Esophagus (tissue), 2 donors: ENCODE measurements around the gene SLC35B4. TPM values are rescaled to one million over a fixed set of nuclear protein-coding genes. Genes with fewer than 3 reads are reported as not detected.
"Not testable (repeated sequence)": the region's sequence is repeated elsewhere in the genome, so short reads cannot be mapped to it uniquely, and the experiment has no call there.

ENCODE experiments used
- H3K27ac ChIP-seq, 2 donors: one replicate each; pipeline ENCODE4 v1.5.1; 2013; ENCODE audit warnings: low read depth in 2 of 2, mild to moderate bottlenecking in 2 of 2, inconsistent platforms in 1 of 2, low read length in 1 of 2, moderate library complexity in 1 of 2
- H3K27me3 ChIP-seq, 2 donors: one replicate each; pipeline ENCODE4 v1.6.1; 2013; ENCODE audit warnings: low read length in 2 of 2, control low read depth in 1 of 2, mild to moderate bottlenecking in 1 of 2; ENCODE audit not compliant: insufficient read depth in 2 of 2, control insufficient read depth in 1 of 2
- H3K36me3 ChIP-seq, 2 donors: one replicate each; pipeline ENCODE4 v1.6.1; 2013; ENCODE audit warnings: low read length in 1 of 2; ENCODE audit not compliant: control insufficient read depth in 2 of 2, insufficient read depth in 2 of 2
- H3K4me1 ChIP-seq, 2 donors: one replicate each; pipeline ENCODE4 v1.6.1; 2013; ENCODE audit warnings: low read length in 1 of 2; ENCODE audit not compliant: control insufficient read depth in 2 of 2, insufficient read depth in 2 of 2
- H3K4me3 ChIP-seq, 2 donors: one replicate each; pipeline ENCODE4 v1.5.1; 2013; ENCODE audit warnings: low read length in 2 of 2, mild to moderate bottlenecking in 2 of 2, low read depth in 1 of 2, moderate library complexity in 1 of 2
- H3K9me3 ChIP-seq, 2 donors: one replicate each; pipeline ENCODE4 v1.6.1; 2013; ENCODE audit warnings: mild to moderate bottlenecking in 2 of 2, low read depth in 1 of 2, low read length in 1 of 2, moderate library complexity in 1 of 2; ENCODE audit not compliant: control insufficient read depth in 2 of 2, insufficient read depth in 1 of 2
- WGBS, 2 donors: extraction: QIAGEN DNeasy Blood & Tissue Kit; methylation state at CpG; one replicate each; pipeline ENCODE4 v1.1.7; 2013; 5-methylcytosine and 5-hydroxymethylcytosine counted together
- polyA plus RNA-seq, 2 donors: library from polyadenylated mRNA; stranded (reverse); fragments of 200-250 nt; gene quantifications; one replicate each; pipeline ENCODE4 v1.2.3, GENCODE V29; 2013
- donor health status: healthy with polysubstance abuse.
- donor health status: Bipolar disorder and iron deficiency.

The SLC35B4 gene
- polyA plus RNA-seq, 2 donors: 2.2 to 2.3 TPM

GRCh38 chr7:134300988-134301387 lies 15.7 kb downstream of the SLC35B4 start:
- H3K36me3 ChIP-seq: peaks cover 6% of the 10 kb centered on the region in 2 donors
- WGBS, 2 donors: 75 to 77% methylated on average over 2 of the region's 2 CpGs
- no peaks in the 10 kb centered on the region for H3K4me1 ChIP-seq
- no peak overlapping the region for H3K27ac ChIP-seq
- no peak overlapping the region for H3K4me3 ChIP-seq
- no peaks in the 10 kb centered on the region for H3K9me3 ChIP-seq
- H3K27me3 ChIP-seq: no peaks in the 10 kb centered on the region

GRCh38 chr7:134298902-134299683 lies 17.6 kb downstream of the SLC35B4 start:
- 60 to 65% methylated on average over 10 of the region's 10 CpGs for WGBS, 2 donors
- Histone ChIP-seq H3K36me3 (peaks cover 6 to 8% of the 10 kb centered on the region in 2 donors), H3K4me3 (no peak overlapping the region), H3K9me3 (no peaks in the 10 kb centered on the region), H3K27ac (no peak overlapping the region), H3K4me1 (no peaks in the 10 kb centered on the region), H3K27me3 (no peaks in the 10 kb centered on the region)

GRCh38 chr7:134297489-134297888 lies 19.2 kb downstream of the SLC35B4 start:
- H3K9me3 ChIP-seq: no peaks in the 10 kb centered on the region
- WGBS, 2 donors: 96% methylated on average over 2 of the region's 2 CpGs
- no peaks in the 10 kb centered on the region for H3K4me1 ChIP-seq
- H3K36me3 ChIP-seq: peaks cover 6 to 9% of the 10 kb centered on the region in 2 donors
- no peak overlapping the region for H3K27ac ChIP-seq
- H3K27me3 ChIP-seq: no peaks in the 10 kb centered on the region
- H3K4me3 ChIP-seq: no peak overlapping the region

GRCh38 chr7:134295982-134296381 lies 20.7 kb downstream of the SLC35B4 start:
- not testable (repeated sequence) for H3K36me3 ChIP-seq, H3K27me3 ChIP-seq, H3K27ac ChIP-seq, H3K9me3 ChIP-seq, H3K4me1 ChIP-seq, H3K4me3 ChIP-seq
- 83 to 90% methylated on average over 5 to 7 of the region's 7 CpGs for WGBS, 2 donors

DNA sequence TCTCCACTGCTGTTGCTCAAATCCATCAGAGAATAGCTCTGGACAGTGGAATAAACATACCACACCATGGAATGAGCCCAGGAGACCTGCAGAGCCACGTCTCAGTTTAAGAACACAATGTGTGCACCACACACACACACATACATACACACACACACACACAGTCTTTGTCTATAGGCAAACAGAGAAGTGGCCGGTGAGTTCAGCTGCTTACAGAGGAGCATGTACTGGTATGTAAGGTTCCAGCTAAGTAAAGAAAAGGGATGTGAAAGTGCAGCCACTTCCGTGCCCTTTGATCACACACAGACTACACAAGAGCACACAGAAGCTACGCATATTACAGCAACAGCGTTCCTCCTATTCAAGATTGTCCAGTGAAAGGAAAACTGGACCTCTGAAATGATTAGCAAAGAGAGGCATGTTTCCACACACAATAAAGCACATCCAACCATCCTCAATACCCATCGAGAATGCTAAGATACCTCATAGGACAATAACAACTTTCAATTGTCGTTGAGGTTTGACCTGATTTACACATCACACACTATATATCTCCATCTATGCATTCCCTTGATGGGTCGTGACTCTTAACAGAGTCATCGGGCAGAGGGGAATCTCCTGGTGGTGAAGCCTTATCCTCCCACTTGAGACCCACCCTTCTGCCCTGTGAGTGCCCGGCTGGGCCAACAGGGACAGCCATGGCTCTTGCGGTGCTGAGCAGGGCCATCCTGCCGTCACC lies 23.6 kb downstream of the SLC35B4 start:
- H3K4me3 ChIP-seq: no peak overlapping the region
- H3K9me3 ChIP-seq: no peaks in the 10 kb centered on the region
- H3K36me3 ChIP-seq: peaks cover 0 to 7% of the 10 kb centered on the region in 2 donors
- no peaks in the 10 kb centered on the region for H3K4me1 ChIP-seq
- H3K27ac ChIP-seq: no peak overlapping the region
- 81% methylated on average over 12 of the region's 12 CpGs for WGBS, 2 donors
- no peaks in the 10 kb centered on the region for H3K27me3 ChIP-seq

DNA sequence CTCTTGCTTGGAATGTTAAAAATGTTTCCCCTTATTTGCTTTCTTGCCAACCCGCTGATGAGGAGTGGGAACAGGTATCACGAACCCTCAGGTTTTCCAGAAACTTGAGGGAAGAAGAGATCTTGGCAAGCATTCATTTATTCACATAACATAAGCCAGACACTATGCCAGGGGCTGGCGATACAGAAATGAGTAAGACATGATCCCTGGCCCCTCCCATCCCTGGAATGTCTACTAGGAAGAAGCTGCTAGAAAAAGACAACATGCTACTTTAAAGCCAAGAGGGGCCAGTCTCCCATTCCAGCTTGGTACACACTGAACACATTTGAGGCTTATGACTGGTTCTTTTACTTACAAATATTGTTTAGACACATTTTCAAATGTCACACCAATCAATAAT lies 26.4 kb downstream of the SLC35B4 start:
- H3K4me3 ChIP-seq: no peak overlapping the region
- no peaks in the 10 kb centered on the region for H3K9me3 ChIP-seq
- 53 to 60% methylated on average over 3 of the region's 3 CpGs for WGBS, 2 donors
- no peaks in the 10 kb centered on the region for H3K27me3 ChIP-seq
- H3K4me1 ChIP-seq: no peaks in the 10 kb centered on the region
- peaks cover 0 to 4% of the 10 kb centered on the region in 2 donors for H3K36me3 ChIP-seq
- no peak overlapping the region for H3K27ac ChIP-seq

DNA sequence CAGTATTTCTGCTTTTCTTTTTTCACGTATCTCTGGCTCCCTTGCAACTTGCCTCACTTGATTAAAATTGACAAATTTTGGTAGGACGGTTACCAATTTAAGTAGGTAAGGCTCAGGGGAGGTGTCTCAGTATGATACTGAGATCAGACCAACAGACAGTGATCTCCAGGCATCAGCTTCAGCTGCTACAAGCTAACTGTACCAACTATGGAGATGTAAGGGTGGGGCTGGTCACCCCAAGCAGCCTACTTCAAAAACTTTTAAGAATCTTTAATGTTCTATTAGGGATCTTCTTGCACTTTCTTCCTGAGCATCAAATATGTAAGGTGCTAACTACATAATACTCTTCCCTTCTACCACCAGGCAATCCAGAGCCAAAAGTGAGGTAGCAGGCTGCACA lies 26.9 kb downstream of the SLC35B4 start:
- 83 to 84% methylated on average over 2 of the region's 2 CpGs for WGBS, 2 donors
- no peaks in the 10 kb centered on the region for H3K4me1 ChIP-seq

GRCh38 chr7:134289423-134289822 lies 27.3 kb downstream of the SLC35B4 start:
- Histone ChIP-seq H3K36me3 (peaks cover 0 to 4% of the 10 kb centered on the region in 2 donors), H3K4me3 (no peak overlapping the region), H3K9me3 (no peaks in the 10 kb centered on the region), H3K4me1 (no peaks in the 10 kb centered on the region), H3K27me3 (no peaks in the 10 kb centered on the region), H3K27ac (no peak overlapping the region)
- WGBS, 2 donors: 72 to 77% methylated on average over 7 of the region's 7 CpGs

More for the DNA sequence above, 26.9 kb downstream of the SLC35B4 start:
- Histone ChIP-seq H3K27ac (no peak overlapping the region), H3K9me3 (no peaks in the 10 kb centered on the region), H3K36me3 (peaks cover 0 to 4% of the 10 kb centered on the region in 2 donors), H3K4me3 (no peak overlapping the region), H3K27me3 (no peaks in the 10 kb centered on the region)

DNA sequence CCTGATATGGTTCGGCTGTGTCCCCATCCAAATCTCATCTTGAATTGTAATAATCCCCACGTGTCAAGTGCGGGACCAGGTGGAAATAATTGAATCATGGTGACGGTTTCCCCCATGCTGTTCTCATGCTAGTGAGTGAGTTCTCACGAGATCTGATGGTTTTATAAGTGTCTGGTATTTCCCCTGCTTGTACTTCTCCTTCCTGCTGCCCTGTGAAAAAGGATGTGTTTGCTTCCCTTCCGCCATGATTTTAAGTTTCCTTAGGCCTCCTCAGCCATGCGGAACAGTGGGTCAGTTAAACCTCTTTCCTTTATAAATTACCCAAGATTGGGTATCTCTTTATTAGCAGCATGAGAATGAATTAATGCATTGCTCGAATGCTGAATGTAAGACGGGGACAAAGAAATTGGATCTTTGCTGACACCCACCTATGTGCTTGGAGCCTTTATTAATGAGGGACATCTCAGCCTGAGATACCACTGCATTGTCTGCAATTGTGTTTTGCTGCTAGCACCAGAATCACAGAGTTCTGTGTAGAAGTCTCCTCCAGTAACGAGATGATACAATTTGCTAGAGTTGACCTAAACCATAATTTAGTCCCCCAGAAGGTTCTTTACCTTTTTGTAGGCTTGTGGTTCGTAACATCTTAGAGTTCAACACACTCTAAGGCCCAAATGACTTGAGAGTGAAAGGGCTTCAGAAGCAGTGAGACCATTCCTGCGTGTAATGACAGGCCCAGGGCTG lies 28.6 kb downstream of the SLC35B4 start:
- no peak overlapping the region for H3K4me3 ChIP-seq
- H3K27ac ChIP-seq: no peak overlapping the region
- WGBS, 2 donors: 78 to 84% methylated on average over 12 of the region's 12 CpGs
- no peaks in the 10 kb centered on the region for H3K4me1 ChIP-seq
- H3K9me3 ChIP-seq: no peaks in the 10 kb centered on the region
- no peaks in the 10 kb centered on the region for H3K27me3 ChIP-seq
- H3K36me3 ChIP-seq: no peaks in the 10 kb centered on the region
